Measurements from ENCODE around the gene SHANK2.
A peak's percentile ranks its signal among the peaks of the same experiment; 100 is the strongest.

The SHANK2 gene

GRCh38 chr11:71221201-71221600 lies 31.2 kb downstream of the SHANK2 start:
- no peak for TF ChIP-seq CTCF (IDR thresholded peaks at IDR 0.05)
- peak; percentile 11 for DNase-seq (ENCODE audit: low spot score)
- Histone ChIP-seq H3K27ac (no peak overlapping the region), H3K4me3 (no peak overlapping the region)

- peak; percentile 36 for DNase-seq (ENCODE audit: low spot score)
- no peak for TF ChIP-seq CTCF (IDR thresholded peaks at IDR 0.05)
These were observed 33.4 kb downstream of the SHANK2 start for GRCh38 chr11:71218789-71219499.

GRCh38 chr11:71215425-71215965 lies 36.9 kb downstream of the SHANK2 start:
- TF ChIP-seq CTCF (IDR thresholded peaks at IDR 0.05): no peak
- Histone ChIP-seq H3K27ac (no peak overlapping the region), H3K4me3 (no peak overlapping the region)
- DNase-seq (ENCODE audit: low spot score): no peak

More at GRCh38 chr11:71218789-71219499, 33.4 kb downstream of the SHANK2 start:
- Histone ChIP-seq H3K4me3 (no peak overlapping the region), H3K27ac (no peak overlapping the region)

DNA sequence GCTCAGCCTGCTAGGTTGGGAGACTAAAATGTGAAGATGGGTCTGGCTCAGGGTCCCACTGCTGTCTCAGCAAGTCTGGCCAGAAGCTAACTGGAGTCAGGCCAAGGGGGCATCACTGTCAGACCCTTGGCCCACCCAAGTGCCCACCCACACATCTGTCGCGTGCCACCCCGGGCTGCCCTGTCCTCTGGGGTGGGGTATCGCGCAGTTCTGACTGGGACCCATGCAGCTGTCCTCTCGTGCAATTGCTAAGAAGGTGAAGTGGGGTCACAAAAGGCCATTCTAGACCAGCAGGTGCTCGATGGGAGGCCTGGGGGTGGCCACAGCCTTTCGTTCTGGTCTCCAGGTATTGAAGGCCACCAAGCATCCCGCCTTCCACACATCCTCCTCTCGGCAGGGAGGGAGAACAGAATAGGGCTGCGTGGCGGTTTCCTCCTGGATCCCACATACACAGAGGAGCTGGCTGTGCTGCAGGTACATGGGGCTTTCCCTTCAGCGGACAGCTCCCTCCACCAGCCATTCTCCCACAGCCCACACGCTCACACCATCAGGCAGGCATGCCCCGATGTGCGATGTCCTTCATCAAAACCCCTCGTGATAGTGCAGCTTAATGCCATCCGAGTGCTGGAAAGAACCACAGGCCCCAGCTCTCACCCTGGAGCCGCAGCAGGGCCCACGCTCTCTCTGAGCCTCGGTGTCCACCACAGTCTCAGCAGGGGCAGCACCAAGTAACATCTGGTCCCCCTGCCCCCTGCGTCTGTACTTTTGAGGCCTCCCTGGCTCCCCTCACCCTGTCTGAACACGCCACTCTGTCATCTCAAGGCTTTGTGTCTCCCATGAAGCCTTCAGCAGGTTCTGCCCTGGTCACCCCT lies 37.6 kb downstream of the SHANK2 start:
- no peak overlapping the region for H3K4me3 ChIP-seq
- no peak overlapping the region for H3K27ac ChIP-seq
- DNase-seq (ENCODE audit: low spot score): peak; percentile 47
- no peak for TF ChIP-seq CTCF (IDR thresholded peaks at IDR 0.05)

- DNase-seq (ENCODE audit: low spot score): peak; percentile 24
- Histone ChIP-seq H3K27ac (no peak overlapping the region), H3K4me3 (no peak overlapping the region)
- no peak for TF ChIP-seq CTCF (IDR thresholded peaks at IDR 0.05)
These were observed 38.5 kb downstream of the SHANK2 start for GRCh38 chr11:71213696-71214552.

GRCh38 chr11:71212871-71213559 lies 39.4 kb downstream of the SHANK2 start:
- Histone ChIP-seq H3K4me3 (no peak overlapping the region), H3K27ac (no peak overlapping the region)
- no peak for TF ChIP-seq CTCF (IDR thresholded peaks at IDR 0.05)
- DNase-seq (ENCODE audit: low spot score): peak; percentile 29
